ENCODE results near the gene PNMA6E.

GRCh38 chrX:153409414-153410101 is 8.4 kb upstream of the PNMA6E start:
- TF ChIP-seq, protein P1, sequence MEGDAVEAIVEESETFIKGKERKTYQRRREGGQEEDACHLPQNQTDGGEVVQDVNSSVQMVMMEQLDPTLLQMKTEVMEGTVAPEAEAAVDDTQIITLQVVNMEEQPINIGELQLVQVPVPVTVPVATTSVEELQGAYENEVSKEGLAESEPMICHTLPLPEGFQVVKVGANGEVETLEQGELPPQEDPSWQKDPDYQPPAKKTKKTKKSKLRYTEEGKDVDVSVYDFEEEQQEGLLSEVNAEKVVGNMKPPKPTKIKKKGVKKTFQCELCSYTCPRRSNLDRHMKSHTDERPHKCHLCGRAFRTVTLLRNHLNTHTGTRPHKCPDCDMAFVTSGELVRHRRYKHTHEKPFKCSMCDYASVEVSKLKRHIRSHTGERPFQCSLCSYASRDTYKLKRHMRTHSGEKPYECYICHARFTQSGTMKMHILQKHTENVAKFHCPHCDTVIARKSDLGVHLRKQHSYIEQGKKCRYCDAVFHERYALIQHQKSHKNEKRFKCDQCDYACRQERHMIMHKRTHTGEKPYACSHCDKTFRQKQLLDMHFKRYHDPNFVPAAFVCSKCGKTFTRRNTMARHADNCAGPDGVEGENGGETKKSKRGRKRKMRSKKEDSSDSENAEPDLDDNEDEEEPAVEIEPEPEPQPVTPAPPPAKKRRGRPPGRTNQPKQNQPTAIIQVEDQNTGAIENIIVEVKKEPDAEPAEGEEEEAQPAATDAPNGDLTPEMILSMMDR (IDR thresholded peaks at IDR 0.05), result no peak
- no peak for TF ChIP-seq POLR2A (IDR thresholded peaks at IDR 0.05)

Measured in uterus (tissue), 2 donors.